HG03095 (cell line): ENCODE results near the gene ARID3C.

ENCODE experiments used
- ATAC-seq: cut with Tn5 transposase; IDR thresholded peaks from one replicate; pipeline ENCODE4 v1.9.1; 2021; ENCODE audit warnings: moderate library complexity; ENCODE audit not compliant: unreplicated experiment

ARID3C gene

GRCh38 chr9:34629491-34629808, 584 bp upstream of the ARID3C start:
- ATAC-seq: no peak

GRCh38 chr9:34627716-34628655, 880 bp downstream of the ARID3C start:
- ATAC-seq: no peak

GRCh38 chr9:34625186-34625486, 3.7 kb downstream of the ARID3C start:
- ATAC-seq: no peak

- no peak for ATAC-seq
These were observed 4.2 kb downstream of the ARID3C start for GRCh38 chr9:34624475-34625185.

GRCh38 chr9:34623374-34624235, 5.3 kb downstream of the ARID3C start:
- ATAC-seq: no peak

GRCh38 chr9:34620061-34620994, 8.5 kb downstream of the ARID3C start, which contains the start of gene DCTN3:
Gene DCTN3 (minus strand): TSS chr9:34620495. CDS start chr9:34620464, 31 bp downstream.
- ATAC-seq: peak; percentile 99

GRCh38 chr9:34615132-34615531, 13.7 kb downstream of the ARID3C start:
- no peak for ATAC-seq

GRCh38 chr9:34612788-34613390, 16.0 kb downstream of the ARID3C start:
- peak; percentile 39 for ATAC-seq

GRCh38 chr9:34611811-34612787, 16.8 kb downstream of the ARID3C start, which contains the start of gene RPP25L:
Gene RPP25L (minus strand): TSS chr9:34612097. CDS start chr9:34611296, 801 bp downstream.
- peak; percentile 88 for ATAC-seq

GRCh38 chr9:34611251-34611810, 17.5 kb downstream of the ARID3C start:
- no peak for ATAC-seq

- ATAC-seq: no peak
These were observed 18.2 kb downstream of the ARID3C start for GRCh38 chr9:34610434-34611206.

- no peak for ATAC-seq
These were observed 21.5 kb downstream of the ARID3C start for GRCh38 chr9:34607331-34607730.

- ATAC-seq: no peak
These were observed 22.0 kb downstream of the ARID3C start for GRCh38 chr9:34606905-34607304.

- ATAC-seq: no peak
These were observed 22.7 kb downstream of the ARID3C start for GRCh38 chr9:34606190-34606589.

- peak; percentile 68 for ATAC-seq
These were observed 25.1 kb downstream of the ARID3C start for GRCh38 chr9:34603610-34604231.

- no peak for ATAC-seq
These were observed 26.8 kb downstream of the ARID3C start for GRCh38 chr9:34601937-34602573.
